HepG2 (cell line): ENCODE data around the gene KCNAB1. TPM values are rescaled to one million over a fixed set of nuclear protein-coding genes. Genes with fewer than 3 reads are reported as not detected.

Experiments used
- ARNTL ChIP-seq: sonication (generic); formaldehyde crosslinking; IDR thresholded peaks from 2 replicates; pipeline ENCODE4 v1.4.0; 2020; ENCODE audit warnings: mild to moderate bottlenecking, missing genetic modification reagents
- ASH2L ChIP-seq: fragments of 300-600, 200-600 bp; sonication (generic); IDR thresholded peaks from 2 replicates; pipeline ENCODE4 v1.7.0; 2017; ENCODE audit warnings: low read depth, mild to moderate bottlenecking, moderate library complexity, mixed read lengths, low read length; ENCODE audit not compliant: insufficient read length
- GATAD2A ChIP-seq: IDR thresholded peaks from 2 replicates; pipeline ENCODE4 v1.6.1; 2016
- HES4 ChIP-seq: sonication (generic); formaldehyde crosslinking; IDR thresholded peaks from 2 replicates; pipeline ENCODE4 v1.9.0; 2021; ENCODE audit warnings: mild to moderate bottlenecking, missing genetic modification reagents, borderline replicate concordance
- MIER2 ChIP-seq: IDR thresholded peaks from 2 replicates; pipeline ENCODE4 v1.6.1; 2016; ENCODE audit warnings: missing biosample characterization, missing genetic modification reagents
- MXI1 ChIP-seq: IDR thresholded peaks from 3 replicates; pipeline ENCODE4 v1.6.1; 2012; ENCODE audit warnings: low read depth, low read length, inconsistent platforms, borderline replicate concordance
- MYC ChIP-seq: sonication (generic); formaldehyde crosslinking; IDR thresholded peaks from 2 replicates; pipeline ENCODE4 v1.9.0; 2021; ENCODE audit warnings: missing genetic modification reagents, borderline replicate concordance
- RBAK ChIP-seq: sonication (generic); formaldehyde crosslinking; IDR thresholded peaks from 2 replicates; pipeline ENCODE4 v1.5.1; 2020; ENCODE audit warnings: mild to moderate bottlenecking, missing genetic modification reagents
- XRCC5 ChIP-seq: fragments of 200-400 bp; formaldehyde crosslinking; optimal IDR thresholded peaks from 2 replicates; pipeline ENCODE3; 2017; ENCODE audit warnings: mild to moderate bottlenecking, low read length
- ZMYM4 ChIP-seq: sonication (generic); formaldehyde crosslinking; IDR thresholded peaks from 2 replicates; pipeline ENCODE4 v1.8.1; 2023; ENCODE audit warnings: mild to moderate bottlenecking, missing genetic modification reagents
- ZNF207 ChIP-seq: fragments of 450-650 bp; IDR thresholded peaks from 2 replicates; pipeline ENCODE4 v1.6.1; 2016; ENCODE audit warnings: antibody characterized with exemption, borderline replicate concordance
- ZNF230 ChIP-seq: sonication (generic); formaldehyde crosslinking; IDR thresholded peaks from 2 replicates; pipeline ENCODE4 v1.4.0; 2020; ENCODE audit warnings: mild to moderate bottlenecking, missing genetic modification reagents
- ZNF468 ChIP-seq: sonication (generic); formaldehyde crosslinking; IDR thresholded peaks from 2 replicates; pipeline ENCODE4 v1.8.0; 2022; ENCODE audit warnings: mild to moderate bottlenecking, moderate library complexity, missing genetic modification reagents
- ZNF577 ChIP-seq: sonication (generic); formaldehyde crosslinking; IDR thresholded peaks from 2 replicates; pipeline ENCODE4 v1.4.0; 2020; ENCODE audit warnings: mild to moderate bottlenecking, low read depth, missing genetic modification reagents, borderline replicate concordance
- ZSCAN20 ChIP-seq: sonication (generic); formaldehyde crosslinking; IDR thresholded peaks from 2 replicates; pipeline ENCODE4 v1.4.0; 2020; ENCODE audit warnings: missing genetic modification reagents, mild to moderate bottlenecking, borderline replicate concordance
- ZSCAN25 ChIP-seq: sonication (generic); formaldehyde crosslinking; IDR thresholded peaks from 2 replicates; pipeline ENCODE4 v1.8.0; 2022; ENCODE audit warnings: mild to moderate bottlenecking, missing genetic modification reagents
- ZSCAN30 ChIP-seq: sonication (generic); formaldehyde crosslinking; IDR thresholded peaks from 2 replicates; pipeline ENCODE4 v1.5.0; 2020; ENCODE audit warnings: mild to moderate bottlenecking, missing genetic modification reagents
- polyA plus RNA-seq, 8 experiments: library from polyadenylated mRNA; depleted of rRNA in 3 of 8; stranded (reverse) in 7 of 8; unstranded in 1 of 8; fragments of >200 nt; fragmentation: Illumina TruSeq in 4 of 8; extraction: Trizol in 4 of 8; gene quantifications; 2 replicates each; pipeline versions ENCODE4 v1.2.1 to v1.2.3, GENCODE V29; 2011 to 2016; ENCODE audit warnings: low read depth in 4 of 8, missing spikeins in 1 of 8, mixed read lengths in 1 of 8; ENCODE audit not compliant: insufficient read depth in 1 of 8
- total RNA-seq, 5 experiments: library from RNA; depleted of rRNA; stranded (reverse); fragments of >200 nt; fragmentation: Illumina TruSeq; extraction: Trizol; gene quantifications; 2 replicates each; pipeline ENCODE4 v1.2.3, GENCODE V29; 2016; ENCODE audit warnings: low read depth in 1 of 5
- TF ChIP-seq, protein P1 (sequence below): IDR thresholded peaks from 2 replicates; pipeline ENCODE4 v1.6.1; 2016; ENCODE audit warnings: missing biosample characterization, missing genetic modification reagents, low read depth
- TF ChIP-seq, protein P2 (sequence below): sonication (generic); formaldehyde crosslinking; IDR thresholded peaks from 2 replicates; pipeline ENCODE4 v1.5.1; 2020; ENCODE audit warnings: missing genetic modification reagents, mild to moderate bottlenecking, borderline replicate concordance
- TF ChIP-seq, protein P3 (sequence below): sonication (generic); formaldehyde crosslinking; IDR thresholded peaks from 2 replicates; pipeline ENCODE4 v1.5.0; 2020; ENCODE audit warnings: mild to moderate bottlenecking, missing genetic modification reagents
- TF ChIP-seq, protein P4 (sequence below): sonication (generic); formaldehyde crosslinking; conservative IDR thresholded peaks from 2 replicates; pipeline ENCODE4 v1.8.1; 2023; ENCODE audit warnings: missing genetic modification reagents
- TF ChIP-seq, protein P5 (sequence below): sonication (generic); formaldehyde crosslinking; IDR thresholded peaks from 2 replicates; pipeline ENCODE4; 2020; ENCODE audit warnings: missing genetic modification reagents, mild to moderate bottlenecking, borderline replicate concordance

Gene KCNAB1
- total and polyA plus RNA-seq, 2 of the 13 experiments (the other 11 are each of a cell fraction or from before 2014, with no cell fraction given), result not detected

DNA sequence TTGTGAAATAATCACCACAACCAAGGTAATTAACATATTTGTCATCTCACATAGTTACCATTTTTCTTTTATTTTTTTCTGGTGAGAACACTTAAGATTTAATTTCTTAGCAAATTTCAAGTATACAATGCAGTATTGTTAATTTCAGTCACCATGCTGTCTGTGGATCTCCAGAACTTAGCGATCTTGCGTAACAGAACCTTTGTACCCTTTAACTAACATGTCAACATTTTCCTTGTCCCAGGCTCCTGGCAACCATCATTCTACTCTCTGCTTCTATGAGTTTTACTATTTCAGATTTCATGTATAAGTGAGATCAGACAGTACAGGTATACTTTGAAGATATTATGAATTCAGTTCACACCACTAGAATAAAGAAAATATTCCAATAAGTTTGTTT lies 154.4 kb downstream of the KCNAB1 start (continued):
- TF ChIP-seq ZSCAN30 (CRISPR knock-in tag) (no peak), RBAK (CRISPR knock-in tag) (no peak), ZSCAN20 (CRISPR knock-in tag) (no peak), ZSCAN25 (CRISPR knock-in tag) (no peak), ASH2L (no peak), ZNF230 (no peak), HES4 (CRISPR knock-in tag) (no peak), GATAD2A (peak; percentile 72), MYC (CRISPR knock-in tag) (no peak), ZNF207 (no peak), MXI1 (no peak), ZMYM4 (CRISPR knock-in tag) (no peak), ARNTL (no peak), ZNF577 (no peak), MIER2 (CRISPR knock-in tag) (no peak), ZNF468 (CRISPR knock-in tag) (no peak), XRCC5 (no peak)
- TF ChIP-seq, protein P1, sequence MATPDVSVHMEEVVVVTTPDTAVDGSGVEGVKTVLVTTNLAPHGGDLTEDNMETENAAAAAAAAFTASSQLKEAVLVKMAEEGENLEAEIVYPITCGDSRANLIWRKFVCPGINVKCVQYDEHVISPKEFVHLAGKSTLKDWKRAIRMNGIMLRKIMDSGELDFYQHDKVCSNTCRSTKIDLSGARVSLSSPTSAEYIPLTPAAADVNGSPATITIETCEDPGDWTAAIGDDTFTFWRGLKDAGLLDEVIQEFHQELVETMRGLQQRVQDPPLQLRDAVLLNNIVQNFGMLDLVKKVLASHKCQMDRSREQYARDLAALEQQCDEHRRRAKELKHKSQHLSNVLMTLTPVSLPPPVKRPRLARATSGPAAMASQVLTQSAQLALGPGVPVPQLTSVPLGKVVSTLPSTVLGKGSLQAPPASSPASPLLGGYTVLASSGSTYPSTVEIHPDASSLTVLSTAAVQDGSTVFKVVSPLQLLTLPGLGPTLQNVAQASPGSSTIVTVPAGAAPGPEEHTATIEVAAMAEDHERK (CRISPR knock-in tag), result no peak
- TF ChIP-seq, protein P2, sequence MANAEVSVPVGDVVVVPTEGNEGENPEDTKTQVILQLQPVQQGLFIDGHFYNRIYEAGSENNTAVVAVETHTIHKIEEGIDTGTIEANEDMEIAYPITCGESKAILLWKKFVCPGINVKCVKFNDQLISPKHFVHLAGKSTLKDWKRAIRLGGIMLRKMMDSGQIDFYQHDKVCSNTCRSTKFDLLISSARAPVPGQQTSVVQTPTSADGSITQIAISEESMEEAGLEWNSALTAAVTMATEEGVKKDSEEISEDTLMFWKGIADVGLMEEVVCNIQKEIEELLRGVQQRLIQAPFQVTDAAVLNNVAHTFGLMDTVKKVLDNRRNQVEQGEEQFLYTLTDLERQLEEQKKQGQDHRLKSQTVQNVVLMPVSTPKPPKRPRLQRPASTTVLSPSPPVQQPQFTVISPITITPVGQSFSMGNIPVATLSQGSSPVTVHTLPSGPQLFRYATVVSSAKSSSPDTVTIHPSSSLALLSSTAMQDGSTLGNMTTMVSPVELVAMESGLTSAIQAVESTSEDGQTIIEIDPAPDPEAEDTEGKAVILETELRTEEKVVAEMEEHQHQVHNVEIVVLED (CRISPR knock-in tag), result no peak
- TF ChIP-seq, protein P3, sequence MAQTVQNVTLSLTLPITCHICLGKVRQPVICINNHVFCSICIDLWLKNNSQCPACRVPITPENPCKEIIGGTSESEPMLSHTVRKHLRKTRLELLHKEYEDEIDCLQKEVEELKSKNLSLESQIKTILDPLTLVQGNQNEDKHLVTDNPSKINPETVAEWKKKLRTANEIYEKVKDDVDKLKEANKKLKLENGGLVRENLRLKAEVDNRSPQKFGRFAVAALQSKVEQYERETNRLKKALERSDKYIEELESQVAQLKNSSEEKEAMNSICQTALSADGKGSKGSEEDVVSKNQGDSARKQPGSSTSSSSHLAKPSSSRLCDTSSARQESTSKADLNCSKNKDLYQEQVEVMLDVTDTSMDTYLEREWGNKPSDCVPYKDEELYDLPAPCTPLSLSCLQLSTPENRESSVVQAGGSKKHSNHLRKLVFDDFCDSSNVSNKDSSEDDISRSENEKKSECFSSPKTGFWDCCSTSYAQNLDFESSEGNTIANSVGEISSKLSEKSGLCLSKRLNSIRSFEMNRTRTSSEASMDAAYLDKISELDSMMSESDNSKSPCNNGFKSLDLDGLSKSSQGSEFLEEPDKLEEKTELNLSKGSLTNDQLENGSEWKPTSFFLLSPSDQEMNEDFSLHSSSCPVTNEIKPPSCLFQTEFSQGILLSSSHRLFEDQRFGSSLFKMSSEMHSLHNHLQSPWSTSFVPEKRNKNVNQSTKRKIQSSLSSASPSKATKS (CRISPR knock-in tag), result no peak
- TF ChIP-seq, protein P4, sequence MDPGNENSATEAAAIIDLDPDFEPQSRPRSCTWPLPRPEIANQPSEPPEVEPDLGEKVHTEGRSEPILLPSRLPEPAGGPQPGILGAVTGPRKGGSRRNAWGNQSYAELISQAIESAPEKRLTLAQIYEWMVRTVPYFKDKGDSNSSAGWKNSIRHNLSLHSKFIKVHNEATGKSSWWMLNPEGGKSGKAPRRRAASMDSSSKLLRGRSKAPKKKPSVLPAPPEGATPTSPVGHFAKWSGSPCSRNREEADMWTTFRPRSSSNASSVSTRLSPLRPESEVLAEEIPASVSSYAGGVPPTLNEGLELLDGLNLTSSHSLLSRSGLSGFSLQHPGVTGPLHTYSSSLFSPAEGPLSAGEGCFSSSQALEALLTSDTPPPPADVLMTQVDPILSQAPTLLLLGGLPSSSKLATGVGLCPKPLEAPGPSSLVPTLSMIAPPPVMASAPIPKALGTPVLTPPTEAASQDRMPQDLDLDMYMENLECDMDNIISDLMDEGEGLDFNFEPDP, result no peak
- TF ChIP-seq, protein P5, sequence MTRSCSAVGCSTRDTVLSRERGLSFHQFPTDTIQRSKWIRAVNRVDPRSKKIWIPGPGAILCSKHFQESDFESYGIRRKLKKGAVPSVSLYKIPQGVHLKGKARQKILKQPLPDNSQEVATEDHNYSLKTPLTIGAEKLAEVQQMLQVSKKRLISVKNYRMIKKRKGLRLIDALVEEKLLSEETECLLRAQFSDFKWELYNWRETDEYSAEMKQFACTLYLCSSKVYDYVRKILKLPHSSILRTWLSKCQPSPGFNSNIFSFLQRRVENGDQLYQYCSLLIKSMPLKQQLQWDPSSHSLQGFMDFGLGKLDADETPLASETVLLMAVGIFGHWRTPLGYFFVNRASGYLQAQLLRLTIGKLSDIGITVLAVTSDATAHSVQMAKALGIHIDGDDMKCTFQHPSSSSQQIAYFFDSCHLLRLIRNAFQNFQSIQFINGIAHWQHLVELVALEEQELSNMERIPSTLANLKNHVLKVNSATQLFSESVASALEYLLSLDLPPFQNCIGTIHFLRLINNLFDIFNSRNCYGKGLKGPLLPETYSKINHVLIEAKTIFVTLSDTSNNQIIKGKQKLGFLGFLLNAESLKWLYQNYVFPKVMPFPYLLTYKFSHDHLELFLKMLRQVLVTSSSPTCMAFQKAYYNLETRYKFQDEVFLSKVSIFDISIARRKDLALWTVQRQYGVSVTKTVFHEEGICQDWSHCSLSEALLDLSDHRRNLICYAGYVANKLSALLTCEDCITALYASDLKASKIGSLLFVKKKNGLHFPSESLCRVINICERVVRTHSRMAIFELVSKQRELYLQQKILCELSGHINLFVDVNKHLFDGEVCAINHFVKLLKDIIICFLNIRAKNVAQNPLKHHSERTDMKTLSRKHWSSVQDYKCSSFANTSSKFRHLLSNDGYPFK (CRISPR knock-in tag), result no peak
